Activated CD8-positive, alpha-beta memory T cell treated with anti-CD3 and anti-CD28 coated beads for 36 hours (primary cell): ENCODE data around the gene RNF115. TPM values are rescaled to one million over a fixed set of nuclear protein-coding genes. Genes with fewer than 3 reads are reported as not detected.
"Not testable (repeated sequence)": the region's sequence is repeated elsewhere in the genome, so short reads cannot be mapped to it uniquely, and the experiment has no call there.

ENCODE experiments used
- CTCF ChIA-PET: fragments of 350-600 bp; sonication (Branson Sonifier 250); formaldehyde crosslinking; loops from one replicate; lab custom pipeline; 2021; ENCODE audit warnings: antibody characterized with exemption; lab: Charles Lee
- POLR2A ChIA-PET: fragments of 350-600 bp; sonication (Branson Sonifier 250); formaldehyde crosslinking; loops from one replicate; lab custom pipeline; 2021; ENCODE audit warnings: antibody characterized with exemption; lab: Charles Lee
- total RNA-seq, 2 experiments: library from RNA; stranded (reverse); gene quantifications; one replicate each; pipeline ENCODE4 v1.2.3, GENCODE V29; 2021

RNF115 gene
- total RNA-seq, 2 experiments from 2014 or later, result 16.3 to 16.4 TPM

GRCh38 chr1:145845144-145845513, 21.2 kb upstream of the RNF115 start:
- POLR2A ChIA-PET, result interaction anchor here (0.6 to 4.4 kb wide), 8 partner anchors 13 to 117 kb away, joined by 3 to 43 read pairs (median 4); partner anchors contain the start of genes ITGA10, LIX1L, PEX11B and PIAS3

GRCh38 chr1:145843031-145843430, 19.1 kb upstream of the RNF115 start:
- POLR2A ChIA-PET, result no interaction called here
- CTCF ChIA-PET, result interaction anchor here (0.6 to 1.6 kb wide), 2 partner anchors 9 to 67 kb away, joined by 3 read pairs; partner anchors contain the start of gene ITGA10

More at GRCh38 chr1:145845144-145845513, 21.2 kb upstream of the RNF115 start:
- CTCF ChIA-PET, result interaction anchor here (0.6 to 5.4 kb wide), 30 partner anchors 8 to 195 kb away, joined by 3 to 75 read pairs (median 4); partner anchors contain the start of genes ANKRD35, ITGA10, LIX1L and PEX11B

GRCh38 chr1:145837656-145838055, 13.8 kb upstream of the RNF115 start:
- ChIA-PET CTCF (interaction anchor here (1.3 to 1.6 kb wide), 2 partner anchors 8 to 12 kb away, joined by 3 to 5 read pairs; partner anchors contain the start of gene NUDT17), POLR2A (no interaction called here)

GRCh38 chr1:145830810-145831209, 6.9 kb upstream of the RNF115 start:
- CTCF ChIA-PET, POLR2A ChIA-PET: not testable (repeated sequence)

GRCh38 chr1:145828367-145829026, 4.6 kb upstream of the RNF115 start:
- POLR2A ChIA-PET, result interaction anchor here (1.1 kb wide), 2 partner anchors 16 to 17 kb away, joined by 3 to 5 read pairs; partner anchors contain the start of gene NUDT17
- CTCF ChIA-PET, result interaction anchor here (1.3 to 1.8 kb wide), 2 partner anchors 17 to 149 kb away, joined by 5 to 8 read pairs; partner anchors contain the start of gene NUDT17

- POLR2A ChIA-PET, result interaction anchor here (1.1 kb wide), 1 partner anchor 17 kb away, joined by 5 read pairs; no protein-coding TSS in a partner anchor
Measured at GRCh38 chr1:145827966-145828365, 4.1 kb upstream of the RNF115 start.

GRCh38 chr1:145826030-145826429, 2.1 kb upstream of the RNF115 start:
- ChIA-PET POLR2A (interaction anchor here (0.5 to 0.7 kb wide), 2 partner anchors 46 to 73 kb away, joined by 3 to 19 read pairs; no protein-coding TSS in a partner anchor), CTCF (interaction anchor here (3.2 kb wide), 1 partner anchor 19 kb away, joined by 16 read pairs; the partner anchor contains the start of gene NUDT17)

More at GRCh38 chr1:145827966-145828365, 4.1 kb upstream of the RNF115 start:
- CTCF ChIA-PET, result interaction anchor here (1.3 to 1.8 kb wide), 2 partner anchors 17 to 149 kb away, joined by 5 to 8 read pairs; partner anchors contain the start of gene NUDT17

GRCh38 chr1:145824499-145824842, 576 bp upstream of the RNF115 start:
- ChIA-PET CTCF (interaction anchor here (0.9 to 3.2 kb wide), 3 partner anchors 21 to 69 kb away, joined by 3 to 16 read pairs (median 3); partner anchors contain the start of gene NUDT17), POLR2A (interaction anchor here (0.7 to 1.8 kb wide), 4 partner anchors 17 to 103 kb away, joined by 3 to 9 read pairs (median 3); partner anchors contain the start of genes PIAS3 and RBM8A)

GRCh38 chr1:145822779-145823331, 1.0 kb downstream of the RNF115 start:
- POLR2A ChIA-PET, CTCF ChIA-PET: not testable (repeated sequence)

GRCh38 chr1:145818095-145818494, 5.8 kb downstream of the RNF115 start:
- POLR2A ChIA-PET, CTCF ChIA-PET: not testable (repeated sequence)

GRCh38 chr1:145812977-145813810, 10.7 kb downstream of the RNF115 start:
- CTCF ChIA-PET, POLR2A ChIA-PET: not testable (repeated sequence)

- CTCF ChIA-PET, result no interaction called here
Measured at GRCh38 chr1:145806844-145807243, 17.1 kb downstream of the RNF115 start.

GRCh38 chr1:145806408-145806807, 17.5 kb downstream of the RNF115 start:
- POLR2A ChIA-PET, result no interaction called here
- CTCF ChIA-PET, result no interaction called here

More at GRCh38 chr1:145806844-145807243, 17.1 kb downstream of the RNF115 start:
- POLR2A ChIA-PET, result no interaction called here

GRCh38 chr1:145805057-145805456, 18.8 kb downstream of the RNF115 start:
- ChIA-PET POLR2A (no interaction called here), CTCF (no interaction called here)

- ChIA-PET CTCF (no interaction called here), POLR2A (no interaction called here)
Measured at GRCh38 chr1:145804235-145805045, 19.5 kb downstream of the RNF115 start.

- CTCF ChIA-PET, result no interaction called here
- POLR2A ChIA-PET, result no interaction called here
Measured at GRCh38 chr1:145799806-145800205, 24.1 kb downstream of the RNF115 start.

GRCh38 chr1:145796753-145797152, 27.1 kb downstream of the RNF115 start:
- ChIA-PET POLR2A (no interaction called here), CTCF (no interaction called here)

GRCh38 chr1:145795257-145795881, 28.5 kb downstream of the RNF115 start:
- POLR2A ChIA-PET, result no interaction called here
- CTCF ChIA-PET, result no interaction called here
